GM12864 (cell line): ENCODE results near the gene MYLK4.
A peak's percentile ranks its signal among the peaks of the same experiment; 100 is the strongest.

ENCODE experiments used
- DNase-seq: peaks from one replicate; pipeline ENCODE4 v3.0.0-alpha.2; 2011; ENCODE audit warnings: low read depth
- H3K4me3 ChIP-seq: 2 replicates; pipeline ENCODE4 v1.5.1; 2011; ENCODE audit warnings: mild to moderate bottlenecking, low read depth, low read length, control low read depth
- TF ChIP-seq, protein P1 (sequence below): IDR thresholded peaks from 2 replicates; pipeline ENCODE4 v1.5.1; 2011; ENCODE audit warnings: low read depth, mild to moderate bottlenecking, moderate library complexity, low read length, control low read depth, inconsistent platforms; ENCODE audit errors: missing control alignments

MYLK4 gene

GRCh38 chr6:2734488-2735166 is 16.1 kb downstream of the MYLK4 start:
- TF ChIP-seq, protein P1, sequence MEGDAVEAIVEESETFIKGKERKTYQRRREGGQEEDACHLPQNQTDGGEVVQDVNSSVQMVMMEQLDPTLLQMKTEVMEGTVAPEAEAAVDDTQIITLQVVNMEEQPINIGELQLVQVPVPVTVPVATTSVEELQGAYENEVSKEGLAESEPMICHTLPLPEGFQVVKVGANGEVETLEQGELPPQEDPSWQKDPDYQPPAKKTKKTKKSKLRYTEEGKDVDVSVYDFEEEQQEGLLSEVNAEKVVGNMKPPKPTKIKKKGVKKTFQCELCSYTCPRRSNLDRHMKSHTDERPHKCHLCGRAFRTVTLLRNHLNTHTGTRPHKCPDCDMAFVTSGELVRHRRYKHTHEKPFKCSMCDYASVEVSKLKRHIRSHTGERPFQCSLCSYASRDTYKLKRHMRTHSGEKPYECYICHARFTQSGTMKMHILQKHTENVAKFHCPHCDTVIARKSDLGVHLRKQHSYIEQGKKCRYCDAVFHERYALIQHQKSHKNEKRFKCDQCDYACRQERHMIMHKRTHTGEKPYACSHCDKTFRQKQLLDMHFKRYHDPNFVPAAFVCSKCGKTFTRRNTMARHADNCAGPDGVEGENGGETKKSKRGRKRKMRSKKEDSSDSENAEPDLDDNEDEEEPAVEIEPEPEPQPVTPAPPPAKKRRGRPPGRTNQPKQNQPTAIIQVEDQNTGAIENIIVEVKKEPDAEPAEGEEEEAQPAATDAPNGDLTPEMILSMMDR, result no peak
- no peak overlapping the region for H3K4me3 ChIP-seq
- no peak for DNase-seq

- no peak overlapping the region for H3K4me3 ChIP-seq
- no peak for DNase-seq
- TF ChIP-seq, protein P1, result no peak
These were observed 16.8 kb downstream of the MYLK4 start for GRCh38 chr6:2733736-2734480.

DNA sequence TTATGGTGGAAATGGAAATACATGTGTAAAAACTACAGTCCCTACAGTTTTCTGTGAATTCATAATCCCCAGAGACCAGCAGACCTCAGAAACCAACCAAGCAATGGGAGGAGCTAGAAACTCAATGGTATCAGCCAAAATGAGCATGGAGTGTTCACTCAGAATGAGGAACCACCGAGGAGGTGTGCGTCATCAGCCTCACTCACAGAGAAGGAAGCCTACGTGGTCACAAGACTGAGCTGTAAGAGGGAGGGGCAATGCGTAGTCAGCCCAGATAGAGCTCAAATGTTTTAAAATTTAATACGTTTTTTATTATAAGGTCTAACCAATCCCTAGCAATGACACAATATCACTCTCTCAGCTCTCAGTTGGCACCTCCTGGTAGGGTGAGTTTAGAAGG is 17.4 kb downstream of the MYLK4 start:
- TF ChIP-seq, protein P1, result no peak

DNA sequence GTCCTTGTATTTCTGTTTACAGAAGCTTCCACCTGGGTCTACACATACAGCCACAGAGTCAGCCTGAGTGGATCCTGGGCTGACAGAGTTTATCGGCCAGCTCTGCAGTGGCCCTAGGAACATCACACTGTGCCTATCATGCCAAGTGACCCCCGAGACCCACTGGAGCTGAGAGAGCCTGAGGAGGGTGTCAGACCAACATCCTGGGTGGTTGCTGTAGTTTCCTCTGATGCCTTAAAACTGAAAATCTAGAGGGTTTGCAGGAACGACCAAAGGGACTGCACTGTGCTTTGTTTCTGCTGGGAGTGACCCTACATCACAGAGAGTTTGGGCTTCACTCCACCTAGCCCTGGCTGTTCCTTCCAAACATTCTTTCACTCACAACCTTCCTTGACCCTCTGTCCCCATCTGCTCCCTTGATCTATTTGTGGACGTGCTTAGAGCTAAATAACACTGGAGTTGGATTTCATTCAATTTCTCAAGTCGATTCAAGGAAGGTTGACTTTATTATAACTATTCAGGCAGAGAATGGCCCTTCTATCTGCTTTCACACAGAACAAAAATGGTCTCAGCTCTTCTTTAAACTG is 18.1 kb downstream of the MYLK4 start:
- TF ChIP-seq, protein P1, result no peak
- H3K4me3 ChIP-seq, result no peak overlapping the region
- no peak for DNase-seq

More for the DNA sequence above, 17.4 kb downstream of the MYLK4 start:
- peak; percentile 56 for DNase-seq
- H3K4me3 ChIP-seq, result no peak overlapping the region

DNA sequence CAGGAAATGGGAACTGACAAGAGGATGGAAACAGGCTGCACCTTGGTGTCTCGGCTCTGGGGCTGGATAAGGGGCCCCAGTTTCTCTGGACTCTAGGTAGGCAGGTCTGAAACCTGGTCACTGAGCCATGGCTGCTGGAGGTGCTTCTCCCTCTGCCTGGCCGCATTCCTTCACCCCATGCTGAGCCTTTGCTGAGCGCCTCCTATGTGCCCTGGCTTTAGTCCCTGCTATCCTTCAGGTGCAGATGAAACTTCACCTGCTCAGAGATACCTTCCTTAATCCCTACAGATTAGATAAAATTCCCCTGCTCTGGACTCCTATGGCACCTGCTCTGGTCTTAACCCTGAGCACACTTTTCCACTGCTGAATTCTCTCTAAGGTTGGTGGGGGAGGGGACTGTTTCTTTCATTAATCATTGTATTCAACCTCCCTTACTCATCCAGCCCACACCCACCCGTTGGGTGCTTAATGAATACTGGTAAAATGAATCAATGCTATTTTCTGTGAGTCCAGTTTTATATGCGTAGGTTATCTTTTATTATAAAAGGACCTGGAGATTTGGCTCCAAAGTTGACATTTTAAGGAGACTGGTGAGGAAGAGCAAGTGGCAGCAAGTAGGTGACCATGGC is 19.3 kb downstream of the MYLK4 start:
- TF ChIP-seq, protein P1, result no peak
- no peak for DNase-seq
- no peak overlapping the region for H3K4me3 ChIP-seq

GRCh38 chr6:2730353-2731107 is 20.2 kb downstream of the MYLK4 start:
- H3K4me3 ChIP-seq, result no peak overlapping the region
- TF ChIP-seq, protein P1, result no peak
- no peak for DNase-seq
